Ectodermal cell (in vitro differentiated cells): ENCODE data around the gene FIGN.

Experiments
- H3K27ac ChIP-seq: 2 replicates; pipeline ENCODE4 v1.7.0; 2013; ENCODE audit warnings: mild to moderate bottlenecking, low read depth, low read length; ENCODE audit not compliant: insufficient read depth, poor library complexity, severe bottlenecking
- H3K27me3 ChIP-seq: 2 replicates; pipeline ENCODE4 v1.7.0; 2013; ENCODE audit warnings: mild to moderate bottlenecking, low read length; ENCODE audit not compliant: insufficient read depth, control insufficient read depth, poor library complexity, severe bottlenecking
- H3K36me3 ChIP-seq: one replicate; pipeline ENCODE4 v1.7.0; 2013; ENCODE audit warnings: low read length; ENCODE audit not compliant: control insufficient read depth, insufficient read depth
- H3K4me1 ChIP-seq: one replicate; pipeline ENCODE4 v1.7.0; 2013; ENCODE audit warnings: low read length; ENCODE audit not compliant: control insufficient read depth, insufficient read depth
- H3K4me3 ChIP-seq: 2 replicates; pipeline ENCODE4 v1.7.0; 2013; ENCODE audit warnings: low read depth, low read length, control low read depth; ENCODE audit not compliant: insufficient read depth
- H3K9me3 ChIP-seq: 2 replicates; pipeline ENCODE4 v1.7.0; 2013; ENCODE audit warnings: mild to moderate bottlenecking, low read length, moderate library complexity; ENCODE audit not compliant: control insufficient read depth
- WGBS, 2 experiments: methylation state at CpG; one replicate each; pipeline ENCODE4 v1.1.7; 2013; ENCODE audit warnings: missing lambda C conversion rate in 2 of 2; 5-methylcytosine and 5-hydroxymethylcytosine counted together

The FIGN gene

GRCh38 chr2:163606878-163607277, 128.9 kb downstream of the FIGN start:
- H3K36me3 ChIP-seq, result peaks cover 11% of the 10 kb centered on the region
- no peak overlapping the region for H3K27ac ChIP-seq
- H3K27me3 ChIP-seq, result no peaks in the 10 kb centered on the region
- H3K9me3 ChIP-seq, result no peaks in the 10 kb centered on the region
- no peak overlapping the region for H3K4me3 ChIP-seq
- H3K4me1 ChIP-seq, result peaks cover 19% of the 10 kb centered on the region
- 94 to 96% methylated on average over 3 of the region's 3 CpGs for WGBS, 2 experiments

GRCh38 chr2:163605779-163606178, 130.0 kb downstream of the FIGN start:
- Histone ChIP-seq H3K4me1 (peaks cover 29% of the 10 kb centered on the region), H3K36me3 (peaks cover 9% of the 10 kb centered on the region), H3K27me3 (no peaks in the 10 kb centered on the region), H3K9me3 (no peaks in the 10 kb centered on the region), H3K4me3 (no peak overlapping the region), H3K27ac (no peak overlapping the region)
- no CpG with 5 or more reads among the region's 2 CpGs for WGBS, 2 experiments

- no peaks in the 10 kb centered on the region for H3K9me3 ChIP-seq
- no peak overlapping the region for H3K4me3 ChIP-seq
- H3K36me3 ChIP-seq, result peaks cover 9% of the 10 kb centered on the region
- H3K4me1 ChIP-seq, result peaks cover 36% of the 10 kb centered on the region
- WGBS, 2 experiments, result 85 to 98% methylated on average over 4 of the region's 4 CpGs
- no peak overlapping the region for H3K27ac ChIP-seq
- H3K27me3 ChIP-seq, result no peaks in the 10 kb centered on the region
Measured at GRCh38 chr2:163604941-163605555, 130.8 kb downstream of the FIGN start.

- H3K27ac ChIP-seq, result peak overlapping the region; percentile 75
- WGBS, 2 experiments, result 33 to 43% methylated on average over 2 of the region's 3 CpGs
- no peaks in the 10 kb centered on the region for H3K36me3 ChIP-seq
- H3K27me3 ChIP-seq, result no peaks in the 10 kb centered on the region
- no peaks in the 10 kb centered on the region for H3K9me3 ChIP-seq
- H3K4me1 ChIP-seq, result peaks cover 47% of the 10 kb centered on the region
- H3K4me3 ChIP-seq, result no peak overlapping the region
Measured at GRCh38 chr2:163602196-163602595, 133.6 kb downstream of the FIGN start.

GRCh38 chr2:163601377-163601776, 134.4 kb downstream of the FIGN start:
- Histone ChIP-seq H3K27ac (peak overlapping the region; percentile 75), H3K4me1 (peaks cover 47% of the 10 kb centered on the region), H3K9me3 (no peaks in the 10 kb centered on the region), H3K27me3 (no peaks in the 10 kb centered on the region), H3K4me3 (no peak overlapping the region), H3K36me3 (no peaks in the 10 kb centered on the region)
- 7 to 21% methylated on average over 7 of the region's 7 CpGs for WGBS, 2 experiments

- Histone ChIP-seq H3K27me3 (no peaks in the 10 kb centered on the region), H3K27ac (peak overlapping the region; percentile 30), H3K4me1 (peaks cover 47% of the 10 kb centered on the region), H3K9me3 (no peaks in the 10 kb centered on the region), H3K4me3 (no peak overlapping the region), H3K36me3 (no peaks in the 10 kb centered on the region)
- 90% methylated on average over 2 of the region's 3 CpGs; no CpG with 5 or more reads in 1 of the 2 experiments for whole genome bisulfite sequencing, 2 experiments
Measured at GRCh38 chr2:163600801-163601200, 135.0 kb downstream of the FIGN start.

GRCh38 chr2:163595028-163595427, 140.8 kb downstream of the FIGN start:
- Histone ChIP-seq H3K4me3 (no peak overlapping the region), H3K9me3 (no peaks in the 10 kb centered on the region), H3K27me3 (no peaks in the 10 kb centered on the region), H3K27ac (no peak overlapping the region), H3K4me1 (peaks cover 37% of the 10 kb centered on the region), H3K36me3 (no peaks in the 10 kb centered on the region)
- 82 to 88% methylated on average over 2 of the region's 2 CpGs for WGBS, 2 experiments

GRCh38 chr2:163594497-163594896, 141.3 kb downstream of the FIGN start:
- Histone ChIP-seq H3K36me3 (no peaks in the 10 kb centered on the region), H3K9me3 (no peaks in the 10 kb centered on the region), H3K27ac (no peak overlapping the region), H3K4me3 (no peak overlapping the region), H3K27me3 (no peaks in the 10 kb centered on the region), H3K4me1 (peaks cover 32% of the 10 kb centered on the region)
- 93 to 94% methylated on average over 2 to 3 of the region's 3 CpGs for WGBS, 2 experiments

- Histone ChIP-seq H3K9me3 (no peaks in the 10 kb centered on the region), H3K36me3 (no peaks in the 10 kb centered on the region), H3K27ac (no peak overlapping the region), H3K4me1 (peaks cover 26% of the 10 kb centered on the region), H3K27me3 (no peaks in the 10 kb centered on the region), H3K4me3 (no peak overlapping the region)
- WGBS, 2 experiments, result 72 to 79% methylated on average over 6 of the region's 6 CpGs
Measured at GRCh38 chr2:163593982-163594381, 141.8 kb downstream of the FIGN start.

GRCh38 chr2:163592954-163593622, 142.7 kb downstream of the FIGN start:
- 65 to 67% methylated on average over 6 of the region's 6 CpGs for WGBS, 2 experiments
- H3K27me3 ChIP-seq, result no peaks in the 10 kb centered on the region
- H3K9me3 ChIP-seq, result no peaks in the 10 kb centered on the region
- no peak overlapping the region for H3K4me3 ChIP-seq
- no peaks in the 10 kb centered on the region for H3K36me3 ChIP-seq
- H3K4me1 ChIP-seq, result peaks cover 26% of the 10 kb centered on the region
- no peak overlapping the region for H3K27ac ChIP-seq
